ENCODE data around the gene FBXL19.

Gene FBXL19

DNA sequence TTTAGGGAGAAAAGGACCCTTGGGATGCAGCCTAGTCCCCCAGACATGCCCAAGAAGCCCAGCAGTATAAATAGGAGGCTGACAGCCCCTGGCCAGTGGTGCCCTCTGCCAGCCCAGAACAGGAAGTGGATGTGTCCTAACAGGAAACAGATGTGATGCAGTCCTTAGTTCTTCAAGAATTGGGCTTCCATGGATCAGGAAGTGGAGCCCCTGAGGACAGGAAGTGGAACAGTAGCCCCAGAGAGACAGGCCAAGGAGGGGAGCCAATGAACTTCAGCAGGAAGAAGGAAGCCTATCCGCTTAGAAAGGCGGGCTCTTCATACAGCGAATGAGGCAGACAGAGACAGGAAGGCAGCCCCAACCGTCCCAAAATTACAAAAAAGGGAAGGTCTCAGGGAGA lies 19.8 kb upstream of the FBXL19 start:
- Mint-ChIP-seq H3K4me3 (no peak overlapping the region), H3K4me1 (peaks cover 36% of the 10 kb centered on the region), H3K36me3 (ENCODE audit: low read depth) (no peaks in the 10 kb centered on the region), H3K27ac (no peak overlapping the region), H3K9me3 (no peaks in the 10 kb centered on the region), H3K27me3 (ENCODE audit: low read depth, poor library complexity) (peaks cover 9% of the 10 kb centered on the region)
- TF ChIP-seq, protein P1, sequence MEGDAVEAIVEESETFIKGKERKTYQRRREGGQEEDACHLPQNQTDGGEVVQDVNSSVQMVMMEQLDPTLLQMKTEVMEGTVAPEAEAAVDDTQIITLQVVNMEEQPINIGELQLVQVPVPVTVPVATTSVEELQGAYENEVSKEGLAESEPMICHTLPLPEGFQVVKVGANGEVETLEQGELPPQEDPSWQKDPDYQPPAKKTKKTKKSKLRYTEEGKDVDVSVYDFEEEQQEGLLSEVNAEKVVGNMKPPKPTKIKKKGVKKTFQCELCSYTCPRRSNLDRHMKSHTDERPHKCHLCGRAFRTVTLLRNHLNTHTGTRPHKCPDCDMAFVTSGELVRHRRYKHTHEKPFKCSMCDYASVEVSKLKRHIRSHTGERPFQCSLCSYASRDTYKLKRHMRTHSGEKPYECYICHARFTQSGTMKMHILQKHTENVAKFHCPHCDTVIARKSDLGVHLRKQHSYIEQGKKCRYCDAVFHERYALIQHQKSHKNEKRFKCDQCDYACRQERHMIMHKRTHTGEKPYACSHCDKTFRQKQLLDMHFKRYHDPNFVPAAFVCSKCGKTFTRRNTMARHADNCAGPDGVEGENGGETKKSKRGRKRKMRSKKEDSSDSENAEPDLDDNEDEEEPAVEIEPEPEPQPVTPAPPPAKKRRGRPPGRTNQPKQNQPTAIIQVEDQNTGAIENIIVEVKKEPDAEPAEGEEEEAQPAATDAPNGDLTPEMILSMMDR (IDR thresholded peaks at IDR 0.05): no peak
- no peak for DNase-seq

- no peak for DNase-seq
- Mint-ChIP-seq H3K27me3 (ENCODE audit: low read depth, poor library complexity) (peaks cover 9% of the 10 kb centered on the region), H3K4me1 (peaks cover 37% of the 10 kb centered on the region), H3K9me3 (no peaks in the 10 kb centered on the region), H3K4me3 (no peak overlapping the region), H3K27ac (no peak overlapping the region), H3K36me3 (ENCODE audit: low read depth) (no peaks in the 10 kb centered on the region)
- TF ChIP-seq, protein P1 (IDR thresholded peaks at IDR 0.05): no peak
Measured at GRCh38 chr16:30904114-30904780, 19.1 kb upstream of the FBXL19 start.

GRCh38 chr16:30907064-30907463 lies 16.3 kb upstream of the FBXL19 start:
- H3K9me3 Mint-ChIP-seq: no peaks in the 10 kb centered on the region
- no peak for DNase-seq
- TF ChIP-seq, protein P1 (IDR thresholded peaks at IDR 0.05): no peak

GRCh38 chr16:30910427-30911029 lies 12.8 kb upstream of the FBXL19 start:
- Mint-ChIP-seq H3K27ac (no peak overlapping the region), H3K36me3 (ENCODE audit: low read depth) (no peaks in the 10 kb centered on the region), H3K4me3 (no peak overlapping the region), H3K4me1 (peaks cover 31% of the 10 kb centered on the region), H3K9me3 (no peaks in the 10 kb centered on the region), H3K27me3 (ENCODE audit: low read depth, poor library complexity) (peaks cover 4% of the 10 kb centered on the region)
- no peak for DNase-seq
- TF ChIP-seq, protein P1 (IDR thresholded peaks at IDR 0.05): no peak

More at GRCh38 chr16:30907064-30907463, 16.3 kb upstream of the FBXL19 start:
- H3K4me1 Mint-ChIP-seq: peaks cover 48% of the 10 kb centered on the region
- H3K36me3 Mint-ChIP-seq (ENCODE audit: low read depth): no peaks in the 10 kb centered on the region
- H3K27ac Mint-ChIP-seq: no peak overlapping the region
- H3K4me3 Mint-ChIP-seq: no peak overlapping the region
- H3K27me3 Mint-ChIP-seq (ENCODE audit: low read depth, poor library complexity): peaks cover 9% of the 10 kb centered on the region

DNA sequence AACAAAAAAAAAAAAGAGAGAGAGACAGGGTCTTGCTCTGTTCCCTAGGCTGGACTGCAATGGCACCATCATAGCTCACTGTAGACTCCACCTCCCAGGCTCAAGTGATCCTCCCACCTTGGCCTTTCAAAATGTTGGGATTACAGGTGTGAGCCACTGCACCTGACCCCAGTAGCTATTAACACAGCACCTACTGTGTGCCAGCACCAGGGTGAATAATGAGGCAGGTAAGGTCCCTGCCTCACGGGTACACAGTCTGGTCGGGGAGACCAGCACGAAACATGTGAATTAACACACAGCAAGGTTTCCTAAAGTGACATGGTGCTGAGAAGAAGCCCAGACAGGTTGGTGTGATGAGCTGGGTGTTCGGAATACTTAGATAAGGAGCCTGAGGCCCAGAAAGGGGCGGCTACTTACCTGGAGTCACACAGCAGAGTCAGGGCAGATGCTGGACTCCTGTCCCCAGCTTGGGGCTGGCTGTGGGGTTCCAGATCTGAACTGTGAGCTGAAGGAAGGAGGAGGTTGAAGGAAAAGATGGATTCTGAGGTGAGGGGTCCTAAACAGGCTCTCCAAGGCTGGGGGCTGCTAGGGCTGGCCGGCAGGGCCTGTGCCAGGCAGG lies 10.5 kb upstream of the FBXL19 start:
- H3K4me3 Mint-ChIP-seq: no peak overlapping the region
- H3K4me1 Mint-ChIP-seq: peaks cover 24% of the 10 kb centered on the region
- H3K27ac Mint-ChIP-seq: no peak overlapping the region
- no peaks in the 10 kb centered on the region for H3K9me3 Mint-ChIP-seq
- DNase-seq: no peak
- H3K36me3 Mint-ChIP-seq (ENCODE audit: low read depth): no peaks in the 10 kb centered on the region
- H3K27me3 Mint-ChIP-seq (ENCODE audit: low read depth, poor library complexity): no peaks in the 10 kb centered on the region
- TF ChIP-seq, protein P1 (IDR thresholded peaks at IDR 0.05): no peak
